Mucosa of rectum (tissue), 2 donors: ENCODE data around the gene OR5C1.
"Not testable (repeated sequence)": the region's sequence is repeated elsewhere in the genome, so short reads cannot be mapped to it uniquely, and the experiment has no call there.

ENCODE experiments used
- H3K27ac ChIP-seq, 2 donors: one replicate each; pipeline ENCODE4 v1.7.0; 2013; ENCODE audit warnings: inconsistent platforms in 2 of 2, low read depth in 2 of 2, low read length in 2 of 2
- H3K27me3 ChIP-seq, 2 donors: one replicate each; pipeline ENCODE4 v1.7.0; 2013; ENCODE audit warnings: low read length in 2 of 2; ENCODE audit not compliant: control insufficient read depth in 2 of 2, insufficient read depth in 2 of 2
- H3K36me3 ChIP-seq, 2 donors: one replicate each; pipeline ENCODE4 v1.7.0; 2013; ENCODE audit warnings: low read length in 2 of 2; ENCODE audit not compliant: control insufficient read depth in 2 of 2, insufficient read depth in 2 of 2
- H3K4me1 ChIP-seq, 2 donors: one replicate each; pipeline ENCODE4 v1.7.0; 2013; ENCODE audit warnings: low read length in 2 of 2, mild to moderate bottlenecking in 1 of 2; ENCODE audit not compliant: control insufficient read depth in 2 of 2, insufficient read depth in 2 of 2
- H3K4me3 ChIP-seq, 2 donors: one replicate each; pipeline ENCODE4 v1.7.0; 2013; ENCODE audit warnings: low read length in 2 of 2
- H3K9ac ChIP-seq, 2 donors: one replicate each; pipeline ENCODE4 v1.7.0; 2013; ENCODE audit warnings: low read length in 2 of 2, low read depth in 1 of 2, mild to moderate bottlenecking in 1 of 2
- H3K9me3 ChIP-seq, 2 donors: one replicate each; pipeline ENCODE4 v1.7.0; 2013; ENCODE audit warnings: low read length in 2 of 2; ENCODE audit not compliant: control insufficient read depth in 2 of 2
- donor health status: healthy.
- donor health status: Normal muscosa, but diverticular disease.

OR5C1 gene

GRCh38 chr9:122786338-122786737 is 2.4 kb upstream of the OR5C1 start:
- Histone ChIP-seq H3K27me3 (no peaks in the 10 kb centered on the region), H3K9ac (no peak overlapping the region), H3K9me3 (no peaks in the 10 kb centered on the region), H3K27ac (no peak overlapping the region), H3K4me3 (no peak overlapping the region), H3K36me3 (no peaks in the 10 kb centered on the region), H3K4me1 (no peaks in the 10 kb centered on the region)

- Histone ChIP-seq H3K4me3 (no peak overlapping the region), H3K4me1 (no peaks in the 10 kb centered on the region), H3K9me3 (no peaks in the 10 kb centered on the region), H3K27ac (no peak overlapping the region), H3K27me3 (no peaks in the 10 kb centered on the region), H3K9ac (no peak overlapping the region), H3K36me3 (no peaks in the 10 kb centered on the region)
Observed at GRCh38 chr9:122789256-122790046, 718 bp downstream of the OR5C1 start.

- H3K4me3 ChIP-seq: no peak overlapping the region
- no peaks in the 10 kb centered on the region for H3K9me3 ChIP-seq
- no peaks in the 10 kb centered on the region for H3K36me3 ChIP-seq
- no peak overlapping the region for H3K27ac ChIP-seq
- H3K4me1 ChIP-seq: no peaks in the 10 kb centered on the region
- no peaks in the 10 kb centered on the region for H3K27me3 ChIP-seq
- no peak overlapping the region for H3K9ac ChIP-seq
Observed at GRCh38 chr9:122791872-122792669, 3.3 kb downstream of the OR5C1 start.

- H3K36me3 ChIP-seq: no peaks in the 10 kb centered on the region
- H3K27ac ChIP-seq: no peak overlapping the region
- H3K4me1 ChIP-seq: no peaks in the 10 kb centered on the region
- H3K27me3 ChIP-seq: no peaks in the 10 kb centered on the region
- H3K9ac ChIP-seq: no peak overlapping the region
- H3K4me3 ChIP-seq: no peak overlapping the region
- no peaks in the 10 kb centered on the region for H3K9me3 ChIP-seq
Observed at GRCh38 chr9:122797316-122798063, 8.8 kb downstream of the OR5C1 start.

- Histone ChIP-seq H3K27ac (no peak within 1 kb of the TSS), H3K9ac (no peak within 1 kb of the TSS), H3K4me3 (no peak within 1 kb of the TSS), H3K4me1 (no peaks in the 10 kb centered on the region), H3K9me3 (no peaks in the 10 kb centered on the region), H3K27me3 (no peaks in the 10 kb centered on the region), H3K36me3 (no peaks in the 10 kb centered on the region)
Observed at GRCh38 chr9:122800066-122801060, 11.6 kb downstream of the OR5C1 start, which contains the start of gene OR1K1. Gene OR1K1, plus strand, starts transcription at chr9:122800123. Its CDS starts 0 bp downstream, at chr9:122800123.

GRCh38 chr9:122806661-122807060 is 17.9 kb downstream of the OR5C1 start:
- H3K9ac ChIP-seq: no peak overlapping the region
- no peaks in the 10 kb centered on the region for H3K36me3 ChIP-seq
- H3K9me3 ChIP-seq: no peaks in the 10 kb centered on the region
- H3K27ac ChIP-seq: no peak overlapping the region
- H3K4me1 ChIP-seq: peaks cover 0 to 5% of the 10 kb centered on the region in 2 donors
- no peaks in the 10 kb centered on the region for H3K27me3 ChIP-seq
- no peak overlapping the region for H3K4me3 ChIP-seq

- Histone ChIP-seq H3K36me3 (no peaks in the 10 kb centered on the region), H3K9me3 (no peaks in the 10 kb centered on the region), H3K27me3 (no peaks in the 10 kb centered on the region), H3K4me1 (peaks cover 0 to 5% of the 10 kb centered on the region in 2 donors), H3K4me3 (no peak overlapping the region), H3K27ac (no peak overlapping the region), H3K9ac (no peak overlapping the region)
Observed at GRCh38 chr9:122807271-122807900, 18.7 kb downstream of the OR5C1 start.

GRCh38 chr9:122808141-122808540 is 19.4 kb downstream of the OR5C1 start:
- no peaks in the 10 kb centered on the region for H3K36me3 ChIP-seq
- H3K27me3 ChIP-seq: no peaks in the 10 kb centered on the region
- H3K4me1 ChIP-seq: peaks cover 0 to 5% of the 10 kb centered on the region in 2 donors
- H3K27ac ChIP-seq: no peak overlapping the region
- no peaks in the 10 kb centered on the region for H3K9me3 ChIP-seq
- H3K4me3 ChIP-seq: no peak overlapping the region
- no peak overlapping the region for H3K9ac ChIP-seq

- H3K9ac ChIP-seq, H3K9me3 ChIP-seq, H3K27ac ChIP-seq, H3K36me3 ChIP-seq, H3K4me3 ChIP-seq, H3K4me1 ChIP-seq, H3K27me3 ChIP-seq: not testable (repeated sequence)
Observed at GRCh38 chr9:122809261-122809660, 20.5 kb downstream of the OR5C1 start.
